ENCODE data around the gene CRYGS.

CRYGS gene

GRCh38 chr3:186526256-186526606, 17.9 kb downstream of the CRYGS start:
- DNase-seq (ENCODE audit: low read depth) = peak; percentile 84
- no peak for TF ChIP-seq MYC (IDR thresholded peaks at IDR 0.05; ENCODE audit: low read depth, low read length)
- no peak for TF ChIP-seq MAX (IDR thresholded peaks at IDR 0.05; ENCODE audit: low read depth, low read length)
- TF ChIP-seq, protein P1, sequence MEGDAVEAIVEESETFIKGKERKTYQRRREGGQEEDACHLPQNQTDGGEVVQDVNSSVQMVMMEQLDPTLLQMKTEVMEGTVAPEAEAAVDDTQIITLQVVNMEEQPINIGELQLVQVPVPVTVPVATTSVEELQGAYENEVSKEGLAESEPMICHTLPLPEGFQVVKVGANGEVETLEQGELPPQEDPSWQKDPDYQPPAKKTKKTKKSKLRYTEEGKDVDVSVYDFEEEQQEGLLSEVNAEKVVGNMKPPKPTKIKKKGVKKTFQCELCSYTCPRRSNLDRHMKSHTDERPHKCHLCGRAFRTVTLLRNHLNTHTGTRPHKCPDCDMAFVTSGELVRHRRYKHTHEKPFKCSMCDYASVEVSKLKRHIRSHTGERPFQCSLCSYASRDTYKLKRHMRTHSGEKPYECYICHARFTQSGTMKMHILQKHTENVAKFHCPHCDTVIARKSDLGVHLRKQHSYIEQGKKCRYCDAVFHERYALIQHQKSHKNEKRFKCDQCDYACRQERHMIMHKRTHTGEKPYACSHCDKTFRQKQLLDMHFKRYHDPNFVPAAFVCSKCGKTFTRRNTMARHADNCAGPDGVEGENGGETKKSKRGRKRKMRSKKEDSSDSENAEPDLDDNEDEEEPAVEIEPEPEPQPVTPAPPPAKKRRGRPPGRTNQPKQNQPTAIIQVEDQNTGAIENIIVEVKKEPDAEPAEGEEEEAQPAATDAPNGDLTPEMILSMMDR (IDR thresholded peaks at IDR 0.05; ENCODE audit: low read depth, low read length) = no peak
- TF ChIP-seq POLR2A (IDR thresholded peaks at IDR 0.05; ENCODE audit: extremely low read depth, insufficient read length) = no peak
- peak overlapping the region; percentile 7 for H3K4me3 ChIP-seq (ENCODE audit: low read depth, low read length)

DNA sequence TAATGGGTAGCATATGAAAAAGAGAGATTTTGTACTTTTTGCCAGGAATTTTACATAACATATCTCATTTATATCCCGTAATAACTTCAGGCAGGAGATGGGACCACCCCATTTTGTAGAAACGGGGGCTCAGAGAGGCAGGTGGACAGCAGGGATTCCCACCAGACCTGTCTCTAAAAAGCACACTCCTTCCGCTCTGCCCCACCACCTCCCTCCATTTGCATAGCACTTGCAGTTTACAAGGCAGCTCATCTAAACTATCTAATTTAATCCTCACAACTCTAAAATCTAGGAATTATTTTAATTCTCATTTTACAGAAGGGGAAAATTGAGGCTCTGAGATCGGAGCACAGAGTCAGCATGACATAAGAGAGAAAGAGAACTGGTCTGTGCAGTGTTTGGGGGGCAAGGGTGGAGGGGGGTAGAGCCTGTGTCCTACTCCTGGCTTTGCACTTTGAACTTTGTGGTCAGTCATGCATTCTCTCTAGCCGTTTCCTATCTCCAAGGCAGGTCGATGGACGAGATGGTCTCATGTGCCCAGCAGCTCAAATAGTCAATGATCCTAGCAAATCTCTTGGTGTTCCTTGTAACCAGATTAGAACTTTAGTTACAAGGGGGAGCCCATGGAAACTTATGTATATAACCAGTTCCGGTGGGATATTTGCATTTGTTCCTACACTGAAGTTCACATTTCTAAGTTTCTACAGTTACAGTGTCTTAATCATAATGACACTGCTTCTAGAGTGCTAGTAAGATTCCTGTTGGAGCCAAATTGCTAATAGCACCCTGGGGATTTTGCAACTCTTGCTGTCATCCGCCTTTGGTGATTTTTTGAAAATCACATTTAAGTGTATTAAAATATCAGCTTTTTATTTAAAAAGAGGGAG, 18.6 kb downstream of the CRYGS start:
- peak; percentile 78 for DNase-seq (ENCODE audit: low read depth)
- peak overlapping the region; percentile 7 for H3K4me3 ChIP-seq (ENCODE audit: low read depth, low read length)
- TF ChIP-seq POLR2A (IDR thresholded peaks at IDR 0.05; ENCODE audit: extremely low read depth, insufficient read length) (no peak), MAX (IDR thresholded peaks at IDR 0.05; ENCODE audit: low read depth, low read length) (no peak), MYC (IDR thresholded peaks at IDR 0.05; ENCODE audit: low read depth, low read length) (no peak)
- TF ChIP-seq, protein P1 (IDR thresholded peaks at IDR 0.05; ENCODE audit: low read depth, low read length) = no peak

GRCh38 chr3:186524616-186525015, 19.6 kb downstream of the CRYGS start:
- no peak for DNase-seq (ENCODE audit: low read depth)
- H3K4me3 ChIP-seq (ENCODE audit: low read depth, low read length) = no peak overlapping the region
- TF ChIP-seq POLR2A (IDR thresholded peaks at IDR 0.05; ENCODE audit: extremely low read depth, insufficient read length) = no peak
- TF ChIP-seq MAX (IDR thresholded peaks at IDR 0.05; ENCODE audit: low read depth, low read length) = no peak
- no peak for TF ChIP-seq MYC (IDR thresholded peaks at IDR 0.05; ENCODE audit: low read depth, low read length)
- TF ChIP-seq, protein P1 (IDR thresholded peaks at IDR 0.05; ENCODE audit: low read depth, low read length) = no peak

GRCh38 chr3:186523434-186523833, 20.7 kb downstream of the CRYGS start:
- H3K4me3 ChIP-seq (ENCODE audit: low read depth, low read length) = no peak overlapping the region
- no peak for DNase-seq (ENCODE audit: low read depth)
- no peak for TF ChIP-seq MYC (IDR thresholded peaks at IDR 0.05; ENCODE audit: low read depth, low read length)
- TF ChIP-seq MAX (IDR thresholded peaks at IDR 0.05; ENCODE audit: low read depth, low read length) = no peak
- TF ChIP-seq, protein P1 (IDR thresholded peaks at IDR 0.05; ENCODE audit: low read depth, low read length) = no peak
- no peak for TF ChIP-seq POLR2A (IDR thresholded peaks at IDR 0.05; ENCODE audit: extremely low read depth, insufficient read length)

GRCh38 chr3:186523022-186523421, 21.2 kb downstream of the CRYGS start:
- no peak overlapping the region for H3K4me3 ChIP-seq (ENCODE audit: low read depth, low read length)
- TF ChIP-seq MAX (IDR thresholded peaks at IDR 0.05; ENCODE audit: low read depth, low read length) (no peak), MYC (IDR thresholded peaks at IDR 0.05; ENCODE audit: low read depth, low read length) (no peak), POLR2A (IDR thresholded peaks at IDR 0.05; ENCODE audit: extremely low read depth, insufficient read length) (no peak)
- TF ChIP-seq, protein P1 (IDR thresholded peaks at IDR 0.05; ENCODE audit: low read depth, low read length) = no peak
- no peak for DNase-seq (ENCODE audit: low read depth)

Data from NB4 (cell line).